Sigmoid colon (tissue), 7 donors: ENCODE measurements around the gene SOBP. TPM values are rescaled to one million over a fixed set of nuclear protein-coding genes. Genes with fewer than 3 reads are reported as not detected.
A peak's percentile ranks its signal among the peaks of the same experiment; 100 is the strongest.

Source experiments
- DNase-seq: peaks from one replicate; pipeline ENCODE4 v3.0.0-alpha.2; 2019
- H3K27ac ChIP-seq, 4 donors: fragments of 200-600 bp; sonication (generic); one replicate each; pipeline ENCODE4 v1.5.1; 2016 to 2019; ENCODE audit warnings: mild to moderate bottlenecking in 1 of 4
- H3K27me3 ChIP-seq, 3 donors: fragments of 200-600 bp; sonication (generic); one replicate each; pipeline ENCODE4 v1.5.1; 2019; ENCODE audit warnings: mild to moderate bottlenecking in 1 of 3
- H3K36me3 ChIP-seq, 4 donors: fragments of 200-600 bp; sonication (generic); one replicate each; pipeline ENCODE4 v1.5.1; 2016 to 2019
- H3K4me1 ChIP-seq, 4 donors: fragments of 200-600 bp; sonication (generic); one replicate each; pipeline ENCODE4 v1.5.1; 2017 to 2019
- H3K4me3 ChIP-seq, 4 donors: fragments of 200-600 bp; sonication (generic); one replicate each; pipeline ENCODE4 v1.5.1; 2017 to 2019; ENCODE audit warnings: mild to moderate bottlenecking in 2 of 4, moderate library complexity in 1 of 4
- H3K9me3 ChIP-seq, 4 donors: fragments of 200-600 bp in 3 of 4; sonication (generic) in 3 of 4; one replicate each; pipeline versions ENCODE4 v1.5.1 to v1.6.1; 2013 to 2019
- CTCF ChIP-seq, 4 experiments: fragments of 450-650 bp in 3 of 4; fragments of 200-600 bp in 1 of 4; IDR thresholded peaks; one replicate each; pipeline ENCODE4 v1.5.1; 2016 to 2019; ENCODE audit warnings: antibody characterized with exemption in 4 of 4, mild to moderate bottlenecking in 3 of 4, moderate library complexity in 2 of 4
- EP300 ChIP-seq, 4 donors: sonication (generic); formaldehyde crosslinking; IDR thresholded peaks; one replicate each; pipeline ENCODE4 v1.6.1; 2017; ENCODE audit warnings: antibody characterized with exemption in 4 of 4
- POLR2A ChIP-seq, 2 donors: fragments of 450-650 bp; IDR thresholded peaks; one replicate each; pipeline ENCODE4 v1.6.1; 2016; ENCODE audit warnings: antibody characterized with exemption in 2 of 2, mild to moderate bottlenecking in 2 of 2, moderate library complexity in 2 of 2
- POLR2AphosphoS5 ChIP-seq, 4 donors: sonication (generic); formaldehyde crosslinking; IDR thresholded peaks; one replicate each; pipeline ENCODE4 v1.6.1; 2017; ENCODE audit warnings: antibody characterized with exemption in 4 of 4
- WGBS, 2 donors: extraction: QIAGEN DNeasy Blood & Tissue Kit; methylation state at CpG; one replicate each; pipeline ENCODE4 v1.1.7; 2013; 5-methylcytosine and 5-hydroxymethylcytosine counted together
- intact Hi-C: fragments of 100-400 bp; cut with DNase I; formaldehyde crosslinking; loops from one replicate; pipeline ENCODE4 v1.15.1; 2023
- polyA plus RNA-seq, 3 donors: library from polyadenylated mRNA; stranded (reverse); fragments of 200-250 nt; gene quantifications; one replicate each; pipeline ENCODE4 v1.2.3, GENCODE V29; 2013
- total RNA-seq, 4 donors: library from RNA; depleted of rRNA; stranded (reverse); fragments of >200 nt; gene quantifications; one replicate each; pipeline ENCODE4 v1.1.0, GENCODE V29; 2016
- donor health status: healthy with polysubstance abuse.
- donor health status: Bipolar disorder and iron deficiency.
- donor health status: healthy.

Gene SOBP
- total and polyA plus RNA-seq, 7 donors: 1.2 to 38.5 (median 16.8) TPM

GRCh38 chr6:107627969-107628368 lies 138.1 kb downstream of the SOBP start:
- Histone ChIP-seq H3K4me1 (peaks cover 0 to 31% (median 24%) of the 10 kb centered on the region in 4 donors), H3K4me3 (no peak overlapping the region), H3K36me3 (no peaks in the 10 kb centered on the region), H3K27me3 (no peaks in the 10 kb centered on the region), H3K27ac (peak overlapping the region in 2 of 4 donors; percentile 21 to 62), H3K9me3 (no peaks in the 10 kb centered on the region)
- intact Hi-C loops: loop anchor here (2.0 to 5.0 kb wide), 2 partner anchors 67 to 136 kb away; partner anchors contain the start of gene SOBP
- WGBS, 2 donors: 25 to 69% methylated on average over 4 of the region's 4 CpGs
- TF ChIP-seq POLR2A (IDR thresholded peaks at IDR 0.05): no peak
- TF ChIP-seq POLR2AphosphoS5 (IDR thresholded peaks at IDR 0.05): no peak
- no peak for TF ChIP-seq EP300 (IDR thresholded peaks at IDR 0.05)
- no peak for TF ChIP-seq CTCF (IDR thresholded peaks at IDR 0.05)
- DNase-seq: no peak

- Histone ChIP-seq H3K4me1 (peaks cover 0 to 31% (median 24%) of the 10 kb centered on the region in 4 donors), H3K4me3 (no peak overlapping the region), H3K9me3 (no peaks in the 10 kb centered on the region), H3K27me3 (peaks cover 0 to 1% (median under 1%) of the 10 kb centered on the region in 3 donors), H3K27ac (peak overlapping the region in 3 of 4 donors; percentile 48 to 62 (median 58)), H3K36me3 (no peaks in the 10 kb centered on the region)
- WGBS, 2 donors: 85 to 88% methylated on average over 3 of the region's 3 CpGs
- TF ChIP-seq EP300 (IDR thresholded peaks at IDR 0.05) (no peak), CTCF (IDR thresholded peaks at IDR 0.05) (no peak), POLR2A (IDR thresholded peaks at IDR 0.05) (no peak), POLR2AphosphoS5 (IDR thresholded peaks at IDR 0.05) (no peak)
- no peak for DNase-seq
- intact Hi-C loops: loop anchor here (2.0 to 5.0 kb wide), 2 partner anchors 68 to 137 kb away; partner anchors contain the start of gene SOBP
Measured at GRCh38 chr6:107628878-107629277, 139.0 kb downstream of the SOBP start.

- H3K9me3 ChIP-seq: no peaks in the 10 kb centered on the region
- H3K4me3 ChIP-seq: no peak overlapping the region
- DNase-seq: no peak
- no peak for TF ChIP-seq CTCF (IDR thresholded peaks at IDR 0.05)
- TF ChIP-seq POLR2A (IDR thresholded peaks at IDR 0.05): no peak
- TF ChIP-seq POLR2AphosphoS5 (IDR thresholded peaks at IDR 0.05): no peak
- TF ChIP-seq EP300 (IDR thresholded peaks at IDR 0.05): no peak
- intact Hi-C loops: loop anchor here (2.0 to 5.0 kb wide), 2 partner anchors 69 to 137 kb away; partner anchors contain the start of gene SOBP
- H3K36me3 ChIP-seq: no peaks in the 10 kb centered on the region
- 75 to 83% methylated on average over 6 of the region's 6 CpGs for WGBS, 2 donors
- H3K4me1 ChIP-seq: peaks cover 0 to 34% (median 28%) of the 10 kb centered on the region in 4 donors
- peaks cover 0 to 8% (median 8%) of the 10 kb centered on the region in 3 donors for H3K27me3 ChIP-seq
- peak overlapping the region in 3 of 4 donors; percentile 48 to 62 (median 58) for H3K27ac ChIP-seq
Measured at GRCh38 chr6:107629548-107630129, 139.7 kb downstream of the SOBP start.

GRCh38 chr6:107630348-107630977 lies 140.5 kb downstream of the SOBP start:
- peaks cover 0 to 34% (median 28%) of the 10 kb centered on the region in 4 donors for H3K4me1 ChIP-seq
- WGBS, 2 donors: 82 to 87% methylated on average over 4 of the region's 4 CpGs

More at GRCh38 chr6:107630348-107630977, 140.5 kb downstream of the SOBP start:
- no peak for TF ChIP-seq EP300 (IDR thresholded peaks at IDR 0.05)
- no peak for TF ChIP-seq POLR2AphosphoS5 (IDR thresholded peaks at IDR 0.05)
- no peak for TF ChIP-seq POLR2A (IDR thresholded peaks at IDR 0.05)
- TF ChIP-seq CTCF (IDR thresholded peaks at IDR 0.05): no peak
- intact Hi-C loops: no loop called here
- no peaks in the 10 kb centered on the region for H3K36me3 ChIP-seq
- H3K27me3 ChIP-seq: peaks cover 0 to 13% (median 9%) of the 10 kb centered on the region in 3 donors
- H3K9me3 ChIP-seq: no peaks in the 10 kb centered on the region
- DNase-seq: no peak
- H3K27ac ChIP-seq: peak overlapping the region in 1 of 4 donors; percentile 62
- no peak overlapping the region for H3K4me3 ChIP-seq
